Uterus (tissue), 2 donors: ENCODE data around the gene CD8B.
"Not testable (repeated sequence)": the region's sequence is repeated elsewhere in the genome, so short reads cannot be mapped to it uniquely, and the experiment has no call there.

Experiments
- POLR2A ChIP-seq, 2 donors: fragments of 450-650 bp; IDR thresholded peaks; one replicate each; pipeline ENCODE4 v1.6.1; 2016; ENCODE audit warnings: antibody characterized with exemption in 2 of 2, mild to moderate bottlenecking in 1 of 2, moderate library complexity in 1 of 2
- TF ChIP-seq, protein P1 (sequence below), 4 experiments: fragments of 200-600 bp in 2 of 4; fragments of 450-650 bp in 2 of 4; sonication (generic) in 2 of 4; IDR thresholded peaks; one replicate each; pipeline ENCODE4 v1.5.1; 2016 to 2019; ENCODE audit warnings: antibody characterized with exemption in 4 of 4, mild to moderate bottlenecking in 2 of 4, moderate library complexity in 1 of 4

GRCh38 chr2:86842607-86843234, 19.0 kb downstream of the CD8B start:
- TF ChIP-seq, protein P1, sequence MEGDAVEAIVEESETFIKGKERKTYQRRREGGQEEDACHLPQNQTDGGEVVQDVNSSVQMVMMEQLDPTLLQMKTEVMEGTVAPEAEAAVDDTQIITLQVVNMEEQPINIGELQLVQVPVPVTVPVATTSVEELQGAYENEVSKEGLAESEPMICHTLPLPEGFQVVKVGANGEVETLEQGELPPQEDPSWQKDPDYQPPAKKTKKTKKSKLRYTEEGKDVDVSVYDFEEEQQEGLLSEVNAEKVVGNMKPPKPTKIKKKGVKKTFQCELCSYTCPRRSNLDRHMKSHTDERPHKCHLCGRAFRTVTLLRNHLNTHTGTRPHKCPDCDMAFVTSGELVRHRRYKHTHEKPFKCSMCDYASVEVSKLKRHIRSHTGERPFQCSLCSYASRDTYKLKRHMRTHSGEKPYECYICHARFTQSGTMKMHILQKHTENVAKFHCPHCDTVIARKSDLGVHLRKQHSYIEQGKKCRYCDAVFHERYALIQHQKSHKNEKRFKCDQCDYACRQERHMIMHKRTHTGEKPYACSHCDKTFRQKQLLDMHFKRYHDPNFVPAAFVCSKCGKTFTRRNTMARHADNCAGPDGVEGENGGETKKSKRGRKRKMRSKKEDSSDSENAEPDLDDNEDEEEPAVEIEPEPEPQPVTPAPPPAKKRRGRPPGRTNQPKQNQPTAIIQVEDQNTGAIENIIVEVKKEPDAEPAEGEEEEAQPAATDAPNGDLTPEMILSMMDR (IDR thresholded peaks at IDR 0.05) = not testable (repeated sequence)
- not testable (repeated sequence) for TF ChIP-seq POLR2A (IDR thresholded peaks at IDR 0.05)
